AG04450 (cell line): Measurements from ENCODE around the gene PITX1. TPM values are rescaled to one million over a fixed set of nuclear protein-coding genes. Genes with fewer than 3 reads are reported as not detected.

Experiments used
- CTCF ChIA-PET: fragments of 300-600, 350-600 bp; formaldehyde crosslinking; extraction: SDS; loops from one replicate; lab custom pipeline; 2022; ENCODE audit warnings: antibody characterized with exemption, inconsistent platforms; lab: Charles Lee
- POLR2A ChIA-PET: fragments of 350-600 bp; formaldehyde crosslinking; extraction: SDS; loops from one replicate; lab custom pipeline; 2021; ENCODE audit warnings: antibody characterized with exemption, inconsistent platforms; lab: Yijun Ruan, JAX
- DNase-seq: peaks from one replicate; pipeline ENCODE4 v3.0.0-alpha.2; 2011; ENCODE audit warnings: low read depth, low spot score
- H3K27ac ChIP-seq: one replicate; pipeline ENCODE4 v1.5.1; 2012; ENCODE audit warnings: low read depth, low read length, control low read depth
- H3K27me3 ChIP-seq: one replicate; pipeline ENCODE4 v1.6.0; 2012; ENCODE audit warnings: low read length; ENCODE audit not compliant: control insufficient read depth, insufficient read depth
- H3K4me3 ChIP-seq: 2 replicates; pipeline ENCODE4 v1.5.1; 2011; ENCODE audit warnings: mild to moderate bottlenecking, low read depth, low read length, control low read depth
- H3K9me3 ChIP-seq: 2 replicates; pipeline ENCODE4 v1.5.1; 2012; ENCODE audit warnings: low read length; ENCODE audit not compliant: control insufficient read depth, insufficient read depth
- polyA plus RNA-seq: library from polyadenylated mRNA; depleted of rRNA; stranded (reverse); fragments of >200 nt; gene quantifications from 2 replicates; pipeline ENCODE4 v1.2.3, GENCODE V29; 2011
- TF ChIP-seq, protein P1 (sequence below): IDR thresholded peaks from 2 replicates; pipeline ENCODE4 v1.5.1; 2011; ENCODE audit warnings: low read depth, low read length, control low read depth, inconsistent platforms

The PITX1 gene
- polyA plus RNA-seq, 1 experiment = 72.1 TPM

GRCh38 chr5:135050244-135050767 lies 16.3 kb upstream of the PITX1 start:
- CTCF ChIA-PET = interaction anchor here (0.7 kb wide), 1 partner anchor 75 kb away, joined by 3 read pairs; no protein-coding TSS in a partner anchor
- no peak overlapping the region for H3K27ac ChIP-seq
- peaks cover 70% of the 10 kb centered on the region for H3K27me3 ChIP-seq
- no peak overlapping the region for H3K4me3 ChIP-seq
- TF ChIP-seq, protein P1, sequence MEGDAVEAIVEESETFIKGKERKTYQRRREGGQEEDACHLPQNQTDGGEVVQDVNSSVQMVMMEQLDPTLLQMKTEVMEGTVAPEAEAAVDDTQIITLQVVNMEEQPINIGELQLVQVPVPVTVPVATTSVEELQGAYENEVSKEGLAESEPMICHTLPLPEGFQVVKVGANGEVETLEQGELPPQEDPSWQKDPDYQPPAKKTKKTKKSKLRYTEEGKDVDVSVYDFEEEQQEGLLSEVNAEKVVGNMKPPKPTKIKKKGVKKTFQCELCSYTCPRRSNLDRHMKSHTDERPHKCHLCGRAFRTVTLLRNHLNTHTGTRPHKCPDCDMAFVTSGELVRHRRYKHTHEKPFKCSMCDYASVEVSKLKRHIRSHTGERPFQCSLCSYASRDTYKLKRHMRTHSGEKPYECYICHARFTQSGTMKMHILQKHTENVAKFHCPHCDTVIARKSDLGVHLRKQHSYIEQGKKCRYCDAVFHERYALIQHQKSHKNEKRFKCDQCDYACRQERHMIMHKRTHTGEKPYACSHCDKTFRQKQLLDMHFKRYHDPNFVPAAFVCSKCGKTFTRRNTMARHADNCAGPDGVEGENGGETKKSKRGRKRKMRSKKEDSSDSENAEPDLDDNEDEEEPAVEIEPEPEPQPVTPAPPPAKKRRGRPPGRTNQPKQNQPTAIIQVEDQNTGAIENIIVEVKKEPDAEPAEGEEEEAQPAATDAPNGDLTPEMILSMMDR = no peak
- no peak for DNase-seq
- H3K9me3 ChIP-seq = peaks cover 6% of the 10 kb centered on the region; the same call in 1 of the 2 replicates
- POLR2A ChIA-PET = no interaction called here

DNA sequence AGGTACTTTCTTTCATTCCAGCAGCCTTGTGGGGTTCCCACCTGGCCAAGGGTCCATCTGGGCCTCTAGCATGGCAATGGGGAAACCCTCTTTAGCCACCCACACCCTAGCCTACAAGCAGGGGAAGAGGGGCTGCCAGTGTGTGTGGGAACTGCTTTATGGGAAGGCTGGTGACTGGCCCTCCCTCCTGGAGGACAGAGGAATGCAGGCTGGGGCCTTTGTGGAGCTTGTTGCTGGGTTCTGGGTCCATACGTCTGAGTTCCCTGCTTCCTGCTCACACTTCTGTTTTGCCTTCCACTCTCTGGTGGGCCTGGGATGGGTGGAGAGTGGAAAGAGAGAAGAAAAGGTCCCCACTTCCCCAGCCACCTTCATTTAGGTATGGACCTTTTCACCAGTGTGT lies 14.9 kb upstream of the PITX1 start:
- Histone ChIP-seq H3K9me3 (peaks cover 6% of the 10 kb centered on the region; the same call in 1 of the 2 replicates), H3K4me3 (no peak overlapping the region), H3K27ac (no peak overlapping the region), H3K27me3 (peaks cover 70% of the 10 kb centered on the region)
- TF ChIP-seq, protein P1 = no peak
- CTCF ChIA-PET = no interaction called here
- DNase-seq = no peak
- POLR2A ChIA-PET = no interaction called here

DNA sequence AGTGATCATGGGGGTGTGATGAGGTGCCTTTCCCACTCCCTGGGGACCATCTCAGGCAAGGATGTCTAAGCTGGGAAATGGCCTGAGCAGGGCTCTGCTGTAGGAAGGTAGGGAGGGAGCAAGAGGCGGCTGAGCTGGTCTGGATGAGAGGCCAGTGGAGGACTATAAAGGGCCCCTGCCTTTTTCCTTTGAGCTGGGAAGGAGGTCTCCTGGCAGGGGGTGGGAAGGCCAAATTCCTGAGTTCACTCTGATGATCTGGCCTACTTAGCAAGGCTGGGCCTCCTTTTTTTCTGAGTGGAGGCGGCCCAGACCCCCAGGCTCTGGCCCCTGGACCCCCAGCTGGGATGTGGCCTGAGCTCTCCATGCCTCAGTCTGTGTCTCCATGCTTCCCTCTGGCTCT lies 14.3 kb upstream of the PITX1 start:
- CTCF ChIA-PET = no interaction called here
- DNase-seq = no peak
- Histone ChIP-seq H3K27me3 (peaks cover 70% of the 10 kb centered on the region), H3K4me3 (no peak overlapping the region), H3K9me3 (peaks cover 6% of the 10 kb centered on the region; the same call in 1 of the 2 replicates), H3K27ac (no peak overlapping the region)
- TF ChIP-seq, protein P1 = no peak
- POLR2A ChIA-PET = interaction anchor here (0.7 kb wide), 1 partner anchor 17 kb away, joined by 3 read pairs; no protein-coding TSS in a partner anchor

GRCh38 chr5:135047347-135047695 lies 13.3 kb upstream of the PITX1 start:
- CTCF ChIA-PET = interaction anchor here (0.8 kb wide), 1 partner anchor 158 kb away, joined by 3 read pairs; no protein-coding TSS in a partner anchor

More at GRCh38 chr5:135047347-135047695, 13.3 kb upstream of the PITX1 start:
- Histone ChIP-seq H3K4me3 (no peak overlapping the region), H3K27ac (no peak overlapping the region), H3K9me3 (peaks cover 6% of the 10 kb centered on the region; the same call in 1 of the 2 replicates), H3K27me3 (peaks cover 73% of the 10 kb centered on the region)
- DNase-seq = no peak
- POLR2A ChIA-PET = no interaction called here
- TF ChIP-seq, protein P1 = no peak
